H9 (cell line): Measurements from ENCODE around the gene LIF. TPM values are rescaled to one million over a fixed set of nuclear protein-coding genes. Genes with fewer than 3 reads are reported as not detected.

Experiments used
- DNase-seq: peaks from one replicate; pipeline ENCODE4 v3.0.0-alpha.2; 2017
- H2AFZ ChIP-seq: one replicate; pipeline ENCODE4 v1.6.1; 2013; ENCODE audit warnings: mild to moderate bottlenecking, low read length, control low read depth, moderate library complexity
- H2AK5ac ChIP-seq: 2 replicates; pipeline ENCODE4 v1.6.1; 2013; ENCODE audit warnings: low read length, control low read depth, mixed read lengths; ENCODE audit not compliant: insufficient read length
- H2BK120ac ChIP-seq: one replicate; pipeline ENCODE4 v1.6.1; 2013; ENCODE audit warnings: low read depth, mild to moderate bottlenecking, low read length, control low read depth, inconsistent platforms; ENCODE audit not compliant: poor library complexity, severe bottlenecking
- H2BK12ac ChIP-seq: 2 replicates; pipeline ENCODE4 v1.6.1; 2013; ENCODE audit warnings: low read length, control low read depth, mixed read lengths, low read depth; ENCODE audit not compliant: insufficient read length
- H2BK15ac ChIP-seq: 2 replicates; pipeline ENCODE4 v1.6.1; 2013; ENCODE audit warnings: low read depth, low read length, control low read depth
- H2BK20ac ChIP-seq: one replicate; pipeline ENCODE4 v1.6.1; 2013; ENCODE audit warnings: low read depth, mild to moderate bottlenecking, low read length, control low read depth, inconsistent platforms; ENCODE audit not compliant: poor library complexity, severe bottlenecking
- H2BK5ac ChIP-seq: 2 replicates; pipeline ENCODE4 v1.6.1; 2013; ENCODE audit warnings: low read length, control low read depth, mixed read lengths; ENCODE audit not compliant: insufficient read length
- H3K14ac ChIP-seq: 2 replicates; pipeline ENCODE4 v1.6.1; 2013; ENCODE audit warnings: low read length, control low read depth; ENCODE audit not compliant: insufficient read depth
- H3K18ac ChIP-seq: 2 replicates; pipeline ENCODE4 v1.6.1; 2013; ENCODE audit warnings: low read depth, mild to moderate bottlenecking, mixed read lengths, low read length, control low read depth; ENCODE audit not compliant: insufficient read length
- H3K23ac ChIP-seq: 2 replicates; pipeline ENCODE4 v1.6.1; 2013; ENCODE audit warnings: low read length, control low read depth, mixed read lengths, low read depth; ENCODE audit not compliant: insufficient read length
- H3K23me2 ChIP-seq: 2 replicates; pipeline ENCODE4 v1.6.1; 2013; ENCODE audit warnings: low read depth, mild to moderate bottlenecking, mixed read lengths, low read length, control low read depth; ENCODE audit not compliant: insufficient read length, poor library complexity, severe bottlenecking
- H3K27ac ChIP-seq: 2 replicates; pipeline ENCODE4 v1.5.1; 2013; ENCODE audit warnings: low read length, control low read depth, mixed read lengths, low read depth; ENCODE audit not compliant: insufficient read length
- H3K27me3 ChIP-seq: 2 replicates; pipeline ENCODE4 v1.6.1; 2013; ENCODE audit warnings: low read length, control low read depth, inconsistent platforms; ENCODE audit not compliant: insufficient read depth
- H3K4ac ChIP-seq: 2 replicates; pipeline ENCODE4 v1.6.1; 2013; ENCODE audit warnings: low read depth, mild to moderate bottlenecking, control low read depth, inconsistent platforms, low read length, moderate library complexity
- H3K4me1 ChIP-seq: 2 replicates; pipeline ENCODE4 v1.6.1; 2013; ENCODE audit warnings: low read length, control low read depth, inconsistent platforms; ENCODE audit not compliant: insufficient read depth
- H3K4me2 ChIP-seq: 2 replicates; pipeline ENCODE4 v1.6.1; 2013; ENCODE audit warnings: low read length, control low read depth, mixed read lengths; ENCODE audit not compliant: insufficient read length, insufficient read depth
- H3K56ac ChIP-seq: 2 replicates; pipeline ENCODE4 v1.6.1; 2013; ENCODE audit warnings: low read depth, mild to moderate bottlenecking, mixed read lengths, low read length, control low read depth; ENCODE audit not compliant: insufficient read length
- H3K79me1 ChIP-seq: 2 replicates; pipeline ENCODE4 v1.6.1; 2013; ENCODE audit warnings: low read depth, mild to moderate bottlenecking, moderate library complexity, low read length, control low read depth, inconsistent platforms; ENCODE audit not compliant: insufficient read depth, poor library complexity, severe bottlenecking
- H3K79me2 ChIP-seq: 2 replicates; pipeline ENCODE4 v1.6.1; 2013; ENCODE audit warnings: low read length, control low read depth, inconsistent platforms; ENCODE audit not compliant: insufficient read depth
- H3K9ac ChIP-seq: 2 replicates; pipeline ENCODE4 v1.6.1; 2013; ENCODE audit warnings: low read length, control low read depth, mixed read lengths; ENCODE audit not compliant: insufficient read length; ENCODE audit errors: extremely low read depth
- H3K9me3 ChIP-seq: one replicate; pipeline ENCODE4 v1.6.1; 2013; ENCODE audit warnings: low read depth, low read length, inconsistent platforms; ENCODE audit not compliant: control insufficient read depth
- H3T11ph ChIP-seq: one replicate; pipeline ENCODE4 v1.6.1; 2013; ENCODE audit warnings: mild to moderate bottlenecking, low read length, control low read depth, inconsistent platforms
- H4K20me1 ChIP-seq: one replicate; pipeline ENCODE4 v1.6.1; 2013; ENCODE audit not compliant: control insufficient read depth, insufficient read length, insufficient read depth
- H4K5ac ChIP-seq: 2 replicates; pipeline ENCODE4 v1.6.1; 2013; ENCODE audit warnings: low read depth, mild to moderate bottlenecking, mixed read lengths, low read length, control low read depth; ENCODE audit not compliant: insufficient read length
- H4K8ac ChIP-seq: replicated peaks from 2 replicates; pipeline ENCODE4 v1.6.1; 2013; ENCODE audit warnings: low read length, control low read depth, mixed read lengths, low read depth; ENCODE audit not compliant: insufficient read length
- H4K91ac ChIP-seq: 2 replicates; pipeline ENCODE4 v1.6.1; 2013; ENCODE audit warnings: low read depth, mild to moderate bottlenecking, moderate library complexity, mixed read lengths, low read length, control low read depth; ENCODE audit not compliant: insufficient read length
- H3K27ac Mint-ChIP-seq, 3 experiments: 2 replicates in 2 of 3; 3 replicates in 1 of 3; pipeline ENCODE4 v1.8.0; 2020 to 2021; ENCODE audit warnings: mixed read lengths in 3 of 3, mild to moderate bottlenecking in 1 of 3, moderate library complexity in 1 of 3
- H3K27me3 Mint-ChIP-seq: 2 replicates; pipeline ENCODE4 v1.8.0; 2021; ENCODE audit warnings: low read depth, mild to moderate bottlenecking, moderate library complexity, mixed read lengths
- H3K36me3 Mint-ChIP-seq, 3 experiments: 2 replicates in 2 of 3; 3 replicates in 1 of 3; pipeline ENCODE4 v1.8.0; 2020 to 2021; ENCODE audit warnings: low read depth in 3 of 3, mixed read lengths in 3 of 3; ENCODE audit not compliant: insufficient read depth in 1 of 3
- H3K4me1 Mint-ChIP-seq, 2 experiments: 2 replicates each; pipeline ENCODE4 v1.8.0; 2020; ENCODE audit warnings: mixed read lengths in 2 of 2
- H3K4me3 Mint-ChIP-seq, 2 experiments: 2 replicates in 1 of 2; 3 replicates in 1 of 2; pipeline ENCODE4 v1.8.0; 2020 to 2021; ENCODE audit warnings: mild to moderate bottlenecking in 2 of 2, mixed read lengths in 2 of 2, moderate library complexity in 1 of 2
- H3K9me3 Mint-ChIP-seq, 2 experiments: 2 replicates in 1 of 2; 3 replicates in 1 of 2; pipeline ENCODE4 v1.8.0; 2020; ENCODE audit warnings: mild to moderate bottlenecking in 2 of 2, mixed read lengths in 2 of 2, moderate library complexity in 1 of 2
- CTCF ChIP-seq: fragments of 200-600 bp; sonication (generic); conservative IDR thresholded peaks from 3 replicates; pipeline ENCODE4 v1.8.0; 2021; ENCODE audit warnings: antibody characterized with exemption, mild to moderate bottlenecking
- WGBS: extraction: QIAGEN DNeasy Blood & Tissue Kit; methylation state at CpG from one replicate; pipeline ENCODE4 v1.1.7; 2013; ENCODE audit warnings: missing lambda C conversion rate, low lambda C conversion rate, mixed read lengths; ENCODE audit not compliant: insufficient read length; ENCODE audit errors: extremely low coverage; 5-methylcytosine and 5-hydroxymethylcytosine counted together
- total RNA-seq: library from RNA; stranded (reverse); gene quantifications from 2 replicates; pipeline ENCODE4 v1.2.1, GENCODE V29; 2021

The LIF gene
- total RNA-seq, 1 experiment from 2014 or later: 6.1 TPM

- H2BK120ac ChIP-seq: no peak overlapping the region
- peaks cover 3% of the 10 kb centered on the region; the same call in 1 of the 2 replicates for H3K4me1 ChIP-seq
- Mint-ChIP-seq H3K9me3 (no peaks in the 10 kb centered on the region), H3K4me1 (peaks cover 31 to 33% of the 10 kb centered on the region in 2 experiments), H3K27ac (no peak overlapping the region; a peak in 1 of 7 replicates), H3K36me3 (peaks cover 0 to 7% (median 6%) of the 10 kb centered on the region in 3 experiments; a peak in 4 of 7 replicates), H3K4me3 (peak overlapping the region in 1 of 2 experiments; percentile 12; a peak in 1 of 5 replicates), H3K27me3 (peaks cover 9% of the 10 kb centered on the region)
- H3K9ac ChIP-seq: no peak overlapping the region
- H3K27me3 ChIP-seq: no peaks in the 10 kb centered on the region
- no peak overlapping the region for H2BK5ac ChIP-seq
- no peak for DNase-seq
- no peak for TF ChIP-seq CTCF
- H3K27ac ChIP-seq: no peak overlapping the region
- H4K91ac ChIP-seq: no peak overlapping the region
- H2AK5ac ChIP-seq: no peak overlapping the region
- H3K4me2 ChIP-seq: no peak overlapping the region
- no peaks in the 10 kb centered on the region for H3K9me3 ChIP-seq
- WGBS: no CpG with 5 or more reads among the region's 12 CpGs
- no peaks in the 10 kb centered on the region for H3K79me2 ChIP-seq
- H2BK20ac ChIP-seq: no peak overlapping the region
- H4K8ac ChIP-seq: no peak overlapping the region
- no peak overlapping the region for H3K56ac ChIP-seq
- no peak overlapping the region for H3K23ac ChIP-seq
- H4K20me1 ChIP-seq: peaks cover 3% of the 10 kb centered on the region
- H2BK12ac ChIP-seq: no peak overlapping the region
- no peak overlapping the region for H3K4ac ChIP-seq
- peaks cover 9% of the 10 kb centered on the region for H3K23me2 ChIP-seq
- no peak overlapping the region for H3K18ac ChIP-seq
- H3T11ph ChIP-seq: no peak overlapping the region
- no peak overlapping the region for H2BK15ac ChIP-seq
- no peak overlapping the region for H2AFZ ChIP-seq
- H3K14ac ChIP-seq: no peak overlapping the region
- no peak overlapping the region for H4K5ac ChIP-seq
- no peaks in the 10 kb centered on the region for H3K79me1 ChIP-seq
Observed at GRCh38 chr22:30247974-30248373, 1.4 kb upstream of the LIF start.
